GM18505 (cell line): ENCODE results near the gene BABAM2.

Experiments used
- ATAC-seq: cut with Tn5 transposase; IDR thresholded peaks from one replicate; pipeline ENCODE4 v1.9.1; 2021; ENCODE audit not compliant: unreplicated experiment
- POLR2A ChIP-seq: IDR thresholded peaks from 4 replicates; pipeline ENCODE4 v1.6.1; 2011; ENCODE audit warnings: borderline replicate concordance; ENCODE audit not compliant: insufficient read depth, insufficient read length; ENCODE audit errors: extremely low read depth

The BABAM2 gene

DNA sequence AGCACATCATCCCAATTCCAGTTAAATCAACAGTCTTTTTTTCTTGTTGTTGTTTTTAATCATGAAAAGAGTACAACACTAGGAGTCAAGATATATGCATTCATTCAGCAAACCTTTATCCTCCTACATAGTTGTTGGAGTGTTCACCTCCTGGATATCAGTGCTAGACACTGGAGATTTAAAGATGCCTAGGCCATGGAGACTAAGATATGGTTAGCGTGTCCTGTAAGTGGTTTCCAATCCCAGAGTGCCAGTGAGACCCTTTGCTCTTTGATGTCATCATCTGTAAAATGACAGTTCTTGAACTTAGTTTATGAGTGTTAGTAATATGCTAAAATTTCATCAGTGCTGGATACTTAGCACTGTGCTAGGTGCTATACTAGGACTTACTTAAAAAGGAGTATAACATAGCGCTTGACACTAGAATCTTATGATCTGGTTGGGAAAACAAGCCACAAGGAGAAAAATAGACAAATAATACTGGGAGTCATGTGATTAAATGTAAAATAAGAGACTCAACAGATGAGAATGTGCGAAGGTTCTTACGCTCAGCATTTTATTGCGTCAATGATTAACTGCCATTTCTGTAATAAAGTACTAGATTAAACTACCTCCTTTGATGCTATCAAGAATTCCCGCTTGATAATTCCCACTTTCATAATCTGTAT, 31.5 kb downstream of the BABAM2 start:
- no peak for ATAC-seq
- TF ChIP-seq POLR2A: no peak

DNA sequence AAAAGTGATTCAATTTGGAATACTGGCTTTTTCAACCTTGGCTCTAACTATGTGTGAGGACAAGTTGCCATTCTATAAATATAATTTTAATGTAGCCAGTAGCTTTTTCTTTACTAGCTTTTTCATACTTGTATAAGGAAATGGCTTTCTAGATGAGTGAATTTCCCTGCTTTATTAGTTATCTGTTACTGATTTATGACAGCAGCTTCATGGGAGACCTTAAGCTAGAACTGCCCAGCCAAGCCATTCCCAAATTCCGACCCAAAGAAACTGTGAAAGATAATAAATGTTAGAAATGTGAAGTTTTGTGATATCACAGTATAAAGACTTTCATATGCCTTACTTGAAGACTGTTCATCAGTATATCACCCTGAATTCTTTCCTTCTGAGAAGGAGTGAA, 32.3 kb downstream of the BABAM2 start:
- no peak for ATAC-seq
- no peak for TF ChIP-seq POLR2A

DNA sequence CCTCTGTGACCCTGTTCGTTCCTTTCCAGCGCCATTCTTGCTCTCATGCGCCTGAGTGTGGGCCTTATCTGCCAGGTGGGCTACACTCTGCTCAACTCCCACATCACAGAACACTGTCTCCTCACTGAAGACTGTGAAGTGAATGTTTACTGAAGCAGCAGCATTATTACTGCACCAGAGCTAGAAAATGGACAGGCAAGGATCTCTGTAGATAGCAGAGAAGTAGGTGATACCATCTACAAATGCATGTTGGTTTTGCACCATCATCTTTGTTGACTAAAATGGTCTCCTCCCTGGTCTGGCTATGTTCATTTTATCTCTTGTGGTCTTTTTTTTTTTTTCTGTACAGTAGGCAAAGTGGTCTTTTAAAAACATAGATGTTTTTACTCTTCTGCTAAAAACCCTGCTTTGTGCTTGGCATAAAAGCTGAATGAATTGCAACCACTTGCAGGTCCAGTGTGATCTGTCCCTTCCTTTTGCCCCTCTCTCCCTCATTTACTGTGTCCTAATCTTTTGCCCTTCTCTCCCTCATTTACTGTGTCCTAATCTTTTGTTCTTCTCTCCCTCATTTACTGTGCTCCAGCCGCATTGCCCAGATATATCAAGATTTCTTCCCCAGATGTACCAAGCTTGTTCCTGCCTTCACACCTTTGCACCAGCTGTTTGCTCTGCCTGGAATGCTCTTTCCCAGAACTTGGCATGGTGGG, 35.4 kb downstream of the BABAM2 start:
- TF ChIP-seq POLR2A: no peak
- ATAC-seq: no peak

DNA sequence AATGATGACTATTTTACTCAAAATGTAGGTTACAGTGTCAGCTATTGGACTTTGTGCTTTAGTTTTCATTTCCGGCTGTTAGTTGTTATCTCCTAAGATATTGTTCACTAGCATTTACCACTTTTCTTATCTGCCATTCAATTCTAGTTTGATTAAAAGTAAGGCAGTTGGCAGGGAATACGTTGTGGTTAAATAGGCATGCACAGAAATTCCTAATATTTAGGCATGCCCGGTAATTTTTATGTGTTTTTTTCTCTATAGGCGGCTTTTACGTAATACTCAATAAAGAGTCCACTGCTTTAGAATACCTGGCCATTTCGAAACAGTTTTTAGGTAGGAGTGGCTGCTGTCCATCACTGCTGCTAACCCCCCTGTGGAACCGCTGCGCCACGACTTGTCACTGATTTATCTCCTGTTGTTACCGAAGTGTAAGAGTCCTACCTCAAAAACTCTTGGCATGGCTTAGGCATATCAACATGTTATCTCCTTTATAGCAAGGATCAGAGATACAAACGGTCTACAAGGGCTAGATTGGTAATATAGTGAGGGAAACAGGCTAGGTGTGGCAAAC, 39.5 kb downstream of the BABAM2 start:
- no peak for ATAC-seq
- no peak for TF ChIP-seq POLR2A

DNA sequence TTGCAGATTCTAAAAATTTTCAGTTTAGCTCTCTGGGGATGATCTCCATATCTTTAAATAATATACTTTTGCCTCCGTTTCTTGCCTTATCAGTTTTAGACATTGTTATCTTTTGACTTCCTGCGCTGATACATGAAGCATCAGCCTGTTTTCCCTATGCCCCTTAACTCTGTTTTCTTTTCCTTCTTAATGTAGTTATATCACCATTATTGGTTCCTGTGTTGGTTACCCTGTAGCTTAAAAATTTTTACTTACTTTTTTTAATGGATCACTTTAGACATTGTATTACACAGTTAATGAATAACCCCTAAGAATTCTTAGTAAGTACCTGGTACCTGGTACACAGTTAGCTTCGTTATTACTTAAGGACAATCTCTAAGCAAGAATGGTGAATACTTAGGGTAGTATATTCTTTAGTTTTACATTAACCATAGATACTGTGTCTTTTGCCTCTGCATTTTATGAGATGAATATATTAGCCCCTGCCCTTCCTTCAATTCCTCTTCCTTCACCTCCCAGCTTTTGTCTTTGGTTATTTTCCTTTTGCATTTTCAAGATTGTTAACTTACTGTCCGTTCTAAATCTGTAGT, 40.9 kb downstream of the BABAM2 start:
- ATAC-seq: no peak
- TF ChIP-seq POLR2A: no peak

DNA sequence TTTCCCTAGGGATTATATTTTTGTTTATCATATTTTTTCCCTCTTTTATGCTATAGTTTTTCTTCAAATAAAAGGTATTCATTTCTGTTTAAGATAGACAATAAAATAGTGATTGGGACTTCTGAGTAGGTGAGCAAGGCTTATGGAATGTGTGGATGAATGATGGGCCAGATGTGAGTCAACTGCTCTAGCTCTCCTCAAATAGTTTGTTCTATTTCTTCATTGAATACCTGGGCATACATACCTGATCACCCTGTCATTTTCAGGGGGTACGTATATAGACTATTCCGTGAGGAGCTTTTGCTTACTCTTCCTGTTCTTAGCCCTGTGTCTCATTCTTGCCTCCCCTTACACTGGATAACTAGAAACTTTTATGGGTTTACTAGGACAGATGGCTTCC, 41.9 kb downstream of the BABAM2 start:
- no peak for TF ChIP-seq POLR2A
- no peak for ATAC-seq

DNA sequence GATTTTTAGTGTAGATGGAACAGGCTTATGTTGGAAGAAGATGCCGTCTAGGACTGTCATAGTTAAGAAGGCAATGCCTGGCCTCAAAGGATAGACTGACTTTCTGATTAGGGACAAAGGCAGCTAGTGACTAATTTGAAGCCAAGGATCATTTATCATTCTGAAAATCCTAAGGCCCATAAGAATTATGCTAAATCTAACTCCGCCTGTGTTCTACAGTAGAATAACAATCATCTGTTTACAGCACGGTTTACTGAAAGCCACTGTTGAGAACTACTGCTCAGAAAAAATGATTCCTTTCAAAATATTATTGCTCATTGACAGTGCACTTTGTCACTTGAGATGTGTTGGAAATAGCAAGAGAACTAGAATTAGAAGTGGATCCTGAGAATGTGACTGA, 44.5 kb downstream of the BABAM2 start:
- no peak for ATAC-seq
- TF ChIP-seq POLR2A: no peak

DNA sequence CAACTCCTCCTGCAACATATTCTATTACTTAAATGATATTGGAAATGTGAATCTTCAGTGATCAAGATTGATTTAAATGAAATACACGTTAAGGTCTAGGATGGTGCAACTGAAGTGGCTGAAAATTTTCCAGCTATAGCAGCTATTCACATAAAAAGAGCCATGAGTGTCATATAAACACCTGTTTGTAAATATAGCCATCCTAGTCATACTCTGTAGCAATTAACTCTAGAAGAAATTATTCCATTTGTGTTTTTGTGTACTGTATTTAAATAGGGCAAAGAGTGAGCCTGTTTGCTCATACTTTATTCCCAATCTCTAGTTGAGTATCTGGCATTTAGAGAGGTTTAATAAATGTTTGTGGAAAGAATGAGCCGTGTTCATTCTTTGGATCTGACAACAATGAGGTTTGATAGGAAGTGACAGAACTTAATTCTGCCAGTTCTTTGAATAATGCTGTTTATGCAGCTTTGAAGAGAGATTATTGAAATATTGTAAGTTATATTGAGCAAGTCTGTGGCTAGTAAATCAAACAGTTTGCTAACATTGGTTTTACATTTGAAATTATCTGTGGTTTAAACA, 49.7 kb downstream of the BABAM2 start:
- ATAC-seq: no peak
- TF ChIP-seq POLR2A: no peak

DNA sequence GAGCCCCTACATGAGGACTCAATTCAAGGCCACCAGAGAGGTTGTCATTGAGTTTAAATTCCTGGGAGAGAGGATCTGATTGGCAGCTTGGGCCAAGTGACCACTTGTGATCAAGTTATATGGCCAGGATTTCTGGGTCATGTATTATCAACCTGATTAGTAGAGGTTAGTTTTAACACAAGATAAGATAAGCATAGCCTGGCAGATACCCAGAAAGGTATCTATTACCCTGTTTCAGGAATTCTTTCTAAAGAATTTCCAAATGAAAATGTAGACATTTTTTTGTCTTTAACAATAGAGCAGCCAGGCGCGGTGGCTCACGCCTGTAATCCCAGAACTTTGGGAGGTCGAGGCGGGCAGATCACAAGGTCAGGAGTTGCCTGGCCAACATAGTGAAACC, 50.5 kb downstream of the BABAM2 start:
- no peak for TF ChIP-seq POLR2A
- ATAC-seq: no peak

DNA sequence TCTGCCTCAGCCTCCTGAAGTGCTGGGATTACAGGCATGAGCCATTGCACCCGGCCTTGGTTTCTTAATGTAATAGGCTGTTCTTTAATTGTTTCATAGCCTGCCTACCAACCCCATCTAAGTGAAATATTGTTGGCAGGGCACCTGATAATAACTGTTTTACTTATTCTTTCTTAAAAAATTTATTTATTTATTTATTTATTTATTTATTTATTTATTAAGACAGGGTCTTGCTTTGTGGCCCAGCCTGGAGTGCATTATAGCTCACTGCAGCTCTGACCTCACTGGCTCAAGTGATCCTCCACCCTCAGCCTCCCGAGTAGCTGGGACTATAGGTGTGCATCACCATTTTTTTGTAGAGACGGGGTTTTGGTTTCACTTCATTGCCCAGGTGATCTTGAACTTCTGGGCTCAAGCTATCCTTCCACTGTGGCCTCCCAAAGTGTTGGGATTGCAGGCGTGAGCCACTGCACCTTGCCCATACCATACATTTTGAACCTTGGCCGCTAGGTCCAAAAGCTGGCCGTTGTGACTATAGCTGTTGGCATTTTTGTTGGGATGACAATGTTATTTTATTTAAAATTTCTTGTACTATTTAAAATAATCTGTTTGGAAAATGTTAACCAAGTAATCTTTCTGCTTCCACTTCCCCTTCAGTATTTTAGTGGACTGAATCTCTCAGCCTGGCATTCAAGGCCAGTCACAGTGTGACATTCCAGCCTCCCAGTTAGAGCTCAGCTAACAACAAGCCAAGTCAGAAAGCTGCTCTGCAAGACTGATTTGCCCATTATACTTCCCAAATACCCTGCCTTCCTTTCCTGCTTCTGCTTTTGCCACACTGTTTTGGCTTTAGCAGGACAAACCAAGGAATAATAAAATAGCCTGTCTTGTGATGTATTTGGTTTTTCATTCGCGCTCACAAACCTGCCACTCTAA, 52.4 kb downstream of the BABAM2 start:
- no peak for TF ChIP-seq POLR2A

DNA sequence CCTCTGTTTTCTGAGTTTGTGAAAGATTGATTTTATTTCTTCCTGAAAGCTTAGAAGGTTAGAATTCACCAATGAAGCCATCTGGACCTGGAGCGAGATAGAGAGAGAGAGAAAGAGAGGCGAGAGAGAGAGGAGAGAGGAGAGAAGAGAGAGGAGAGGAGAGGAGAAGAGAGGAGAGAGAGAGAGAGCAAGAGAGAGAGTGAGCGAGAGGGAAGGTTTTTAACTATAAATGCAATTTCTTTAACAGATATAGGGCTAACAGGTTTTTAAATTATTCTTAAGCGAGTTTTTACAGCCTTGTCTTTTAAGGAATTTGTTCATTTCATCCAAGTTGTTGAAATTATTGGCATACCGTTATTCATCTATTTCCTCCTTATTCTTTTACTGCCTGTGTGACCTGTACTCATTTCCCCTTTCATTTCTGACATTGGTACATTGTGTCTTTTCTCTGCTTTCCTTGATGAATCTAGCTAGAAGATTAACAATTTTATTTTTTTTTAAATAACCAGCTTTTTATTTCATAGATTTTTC, 56.1 kb downstream of the BABAM2 start:
- ATAC-seq: no peak
- TF ChIP-seq POLR2A: no peak

More for the DNA sequence above, 52.4 kb downstream of the BABAM2 start:
- no peak for ATAC-seq

DNA sequence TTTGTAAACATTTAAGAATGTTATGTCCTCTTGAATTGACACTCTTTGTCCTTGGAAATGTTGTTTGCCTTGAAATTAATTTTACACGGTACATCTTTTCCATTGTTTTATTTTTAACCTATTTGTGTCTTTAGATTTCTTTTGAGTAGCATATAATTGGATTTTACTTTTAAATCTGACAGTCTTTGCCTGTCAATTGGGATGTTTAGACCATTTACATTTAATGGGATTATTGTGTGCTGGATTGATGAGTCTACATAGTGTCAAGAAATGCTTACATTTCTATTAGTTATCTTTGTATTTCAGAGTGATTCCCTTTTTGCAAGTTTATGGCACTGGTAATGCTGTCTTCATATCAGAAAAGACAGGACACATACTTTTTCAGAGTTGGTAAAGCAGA, 61.5 kb downstream of the BABAM2 start:
- no peak for TF ChIP-seq POLR2A
- no peak for ATAC-seq

DNA sequence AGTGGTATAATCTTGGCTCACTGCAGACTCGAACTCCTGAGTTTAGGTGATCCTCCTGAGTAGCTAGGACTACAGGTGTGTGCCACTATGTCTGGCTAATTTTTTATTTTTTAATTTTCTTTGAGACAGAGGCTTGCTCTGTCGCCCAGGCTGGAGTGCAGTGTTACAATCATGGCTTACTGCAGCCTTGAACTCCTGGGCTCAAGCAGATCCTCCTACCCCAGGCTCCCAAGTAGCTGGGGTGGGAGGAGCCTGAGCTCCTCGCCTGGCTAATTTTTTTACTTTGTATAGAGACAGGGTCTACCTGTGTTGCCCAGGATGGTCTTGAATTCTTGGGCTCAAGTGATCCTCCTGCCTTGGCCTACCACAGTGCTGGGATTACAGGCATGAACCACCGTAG, 62.5 kb downstream of the BABAM2 start:
- ATAC-seq: no peak
- TF ChIP-seq POLR2A: no peak

DNA sequence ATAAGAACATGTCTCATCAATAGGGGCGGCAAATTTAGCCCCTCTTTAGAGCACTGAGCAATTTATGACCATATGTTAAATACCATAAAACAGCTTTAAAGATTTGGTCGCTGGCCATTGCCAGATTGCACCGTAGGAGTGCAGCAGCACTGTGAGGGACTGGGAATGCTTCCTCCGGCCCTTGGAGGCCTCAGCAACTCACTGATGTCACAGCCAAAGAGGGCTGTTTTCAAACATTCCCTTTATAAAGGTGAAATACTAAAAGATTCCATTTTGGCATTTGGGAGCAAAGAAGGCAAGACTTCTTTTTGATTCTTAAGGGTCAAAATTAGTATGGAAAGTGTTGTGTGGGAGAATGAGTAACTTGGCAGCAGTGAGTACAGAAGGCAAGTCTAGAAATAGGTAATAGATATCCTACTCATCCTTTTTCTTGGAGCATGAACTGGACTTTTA, 63.7 kb downstream of the BABAM2 start:
- TF ChIP-seq POLR2A: no peak
- ATAC-seq: no peak
